GM21367 (cell line): ENCODE results near the gene GPATCH4.
"Not testable (repeated sequence)": the region's sequence is repeated elsewhere in the genome, so short reads cannot be mapped to it uniquely, and the experiment has no call there.

Experiments used
- ATAC-seq: cut with Tn5 transposase; IDR thresholded peaks from one replicate; pipeline ENCODE4 v1.9.1; 2021; ENCODE audit not compliant: unreplicated experiment

The GPATCH4 gene

GRCh38 chr1:156581661-156582387, 19.5 kb downstream of the GPATCH4 start:
- no peak for ATAC-seq

DNA sequence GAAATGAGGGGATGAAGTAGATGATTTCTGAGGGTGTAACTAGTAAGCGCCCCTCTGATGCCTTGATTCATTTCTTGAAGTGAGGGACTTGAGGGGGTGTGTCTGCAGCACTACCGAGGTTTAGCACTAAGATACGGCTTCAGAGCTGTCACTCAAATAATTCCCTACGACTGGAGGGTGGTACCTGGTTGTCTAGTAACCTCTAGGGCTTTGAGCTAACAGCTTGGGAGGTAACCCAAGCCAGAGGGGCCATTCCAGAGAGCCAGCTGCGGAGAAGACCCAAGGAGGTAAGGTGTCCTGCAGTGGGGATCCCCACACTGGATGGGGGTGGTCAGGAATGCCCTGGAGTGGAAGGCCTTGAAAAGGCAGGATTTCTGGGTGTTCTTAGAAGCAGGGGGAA, 21.8 kb downstream of the GPATCH4 start, which contains the start of gene TTC24:
TSS of gene TTC24 (plus strand) at position 252 of the 400 bp plus-strand sequence. CDS start 1,642 bp downstream, outside the sequence.
- no peak for ATAC-seq

- ATAC-seq = no peak
Measured at GRCh38 chr1:156578055-156578454, 23.2 kb downstream of the GPATCH4 start.

DNA sequence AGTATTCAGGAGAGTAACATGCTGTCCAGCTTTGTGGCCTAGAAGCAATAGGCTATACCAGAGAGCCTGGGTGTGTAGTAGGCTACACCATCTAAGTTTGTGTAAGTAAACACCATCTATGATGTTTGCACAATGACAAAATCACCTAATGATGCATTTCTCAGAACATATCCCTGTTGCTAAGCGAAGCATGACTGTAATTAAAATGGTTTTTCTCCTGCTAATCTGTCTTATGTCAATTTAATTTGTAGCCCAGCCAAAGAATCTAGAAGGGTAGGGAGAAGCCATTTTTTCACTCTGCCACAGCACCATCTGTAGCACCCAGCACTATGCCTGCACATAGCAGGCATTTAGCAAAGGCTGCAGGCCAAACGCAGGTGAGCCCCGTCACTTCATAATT, 23.7 kb downstream of the GPATCH4 start:
- ATAC-seq = no peak

DNA sequence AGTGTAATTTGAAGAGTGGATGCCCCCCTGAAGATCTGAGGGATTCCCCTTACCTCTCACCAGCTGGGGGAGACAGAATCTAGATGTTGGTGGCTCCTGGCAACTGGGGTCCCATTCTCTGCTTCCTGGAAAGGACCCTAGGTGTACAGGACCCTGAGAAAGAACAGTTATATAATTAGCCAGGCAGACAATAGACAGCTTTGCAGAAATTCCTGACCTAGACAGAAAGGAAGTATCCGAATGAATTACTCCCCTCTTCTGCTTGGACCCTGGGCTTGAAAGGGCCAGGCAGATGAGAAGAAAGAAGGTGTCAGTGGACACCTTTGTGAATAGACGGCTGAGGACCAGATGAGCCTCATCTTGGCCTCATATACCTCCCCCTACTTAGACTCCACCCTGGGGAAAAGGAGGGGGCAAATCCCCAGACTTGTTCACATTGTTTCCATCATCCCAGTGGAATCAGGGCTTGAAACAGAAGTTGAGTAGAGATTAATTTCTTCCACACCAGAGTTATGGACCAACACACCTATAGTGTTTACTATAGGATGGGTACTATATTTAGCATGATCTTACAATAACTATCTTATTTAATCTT, 27.1 kb downstream of the GPATCH4 start:
- ATAC-seq = no peak

DNA sequence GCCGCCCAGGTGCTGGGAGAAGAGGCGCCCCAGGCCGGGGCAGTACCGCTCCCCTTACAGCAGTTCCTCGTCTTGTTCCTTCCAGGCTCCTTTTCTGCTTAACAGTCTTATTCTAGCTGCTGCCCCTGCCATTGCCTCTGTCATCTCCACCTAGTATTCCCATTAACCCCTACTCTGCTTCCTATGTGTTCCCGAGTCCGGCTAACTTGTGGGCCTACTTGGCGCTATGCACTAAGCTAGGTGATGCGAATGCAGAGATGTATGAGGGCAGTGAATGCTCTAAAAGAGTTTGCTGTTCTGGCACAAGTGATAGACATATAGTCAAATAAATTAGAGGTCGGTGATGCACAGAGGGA, 28.6 kb downstream of the GPATCH4 start:
- no peak for ATAC-seq

DNA sequence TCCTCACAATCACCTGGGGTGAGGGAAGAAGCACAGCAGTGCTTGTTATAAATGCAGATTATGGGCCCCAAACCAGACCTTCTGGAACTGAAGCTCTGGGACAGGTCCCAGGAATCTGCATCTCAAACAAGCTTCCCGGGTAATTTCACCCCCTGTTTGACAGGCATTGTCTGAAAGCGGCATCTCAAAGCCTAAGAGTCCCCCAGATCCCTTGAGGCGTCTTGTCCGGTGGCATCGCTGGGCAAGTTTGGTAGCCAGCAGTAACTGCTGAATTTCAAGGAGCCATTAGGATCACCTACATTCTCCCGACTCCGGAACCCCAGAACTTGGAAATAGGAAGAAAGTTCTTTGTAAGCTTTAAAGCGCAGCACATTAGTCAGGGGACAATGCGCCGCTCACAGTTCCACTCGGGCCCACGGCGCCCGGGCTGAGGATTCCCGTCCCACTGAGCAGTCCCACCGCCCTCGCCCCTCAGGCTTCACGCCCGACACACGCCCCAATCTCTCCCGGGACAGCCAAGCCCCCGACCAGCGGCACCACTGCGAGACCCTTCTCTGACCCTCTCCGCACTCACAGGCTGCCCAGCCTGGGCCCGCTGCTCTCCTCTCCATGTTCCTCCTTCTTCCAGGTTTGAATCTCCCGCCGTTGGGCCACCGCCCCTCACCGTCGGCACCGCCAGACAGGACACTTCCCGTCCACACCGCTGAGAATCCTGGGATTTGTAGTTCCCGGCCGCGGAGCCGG, 29.2 kb downstream of the GPATCH4 start, which contains the start of gene IQGAP3:
TSS of gene IQGAP3 (minus strand) at position 647 of the 744 bp plus-strand sequence. CDS start at position 611, 36 bp downstream.
- peak; percentile 68 for ATAC-seq

DNA sequence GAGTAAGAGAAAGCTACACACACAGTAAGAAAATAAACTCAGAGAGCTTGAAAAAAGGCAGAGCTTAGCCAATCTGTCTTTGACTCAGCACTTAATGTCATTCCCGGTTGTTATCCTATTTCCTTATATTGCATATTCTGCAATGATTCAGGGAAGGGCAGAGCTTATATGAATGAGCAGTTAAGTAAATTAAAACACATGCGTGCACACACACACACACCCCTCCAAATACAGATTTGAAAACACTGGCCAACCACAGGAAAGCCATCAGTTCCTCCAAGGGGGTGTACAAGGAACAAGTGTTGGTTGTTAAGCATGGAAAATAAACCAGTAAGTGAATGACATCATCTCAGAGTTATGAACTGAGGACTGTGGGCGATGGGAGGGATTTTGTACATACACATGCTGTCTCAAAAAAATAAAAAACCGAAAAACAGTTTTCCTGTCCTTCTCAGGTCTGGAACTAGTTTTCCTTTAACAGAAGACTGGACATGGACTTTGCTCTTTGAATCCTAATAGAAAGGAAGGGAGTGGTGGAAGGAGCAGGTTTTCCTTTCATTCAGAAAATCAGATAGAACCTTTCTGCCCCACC, 29.9 kb downstream of the GPATCH4 start:
- ATAC-seq = no peak

GRCh38 chr1:156566436-156566835, 34.8 kb downstream of the GPATCH4 start:
- no peak for ATAC-seq

- ATAC-seq = no peak
Measured at GRCh38 chr1:156565519-156565918, 35.8 kb downstream of the GPATCH4 start.

- no peak for ATAC-seq
Measured at GRCh38 chr1:156560585-156561163, 40.6 kb downstream of the GPATCH4 start.

- ATAC-seq = no peak
Measured at GRCh38 chr1:156559797-156560385, 41.4 kb downstream of the GPATCH4 start.

GRCh38 chr1:156559086-156559796, 42.0 kb downstream of the GPATCH4 start:
- no peak for ATAC-seq

DNA sequence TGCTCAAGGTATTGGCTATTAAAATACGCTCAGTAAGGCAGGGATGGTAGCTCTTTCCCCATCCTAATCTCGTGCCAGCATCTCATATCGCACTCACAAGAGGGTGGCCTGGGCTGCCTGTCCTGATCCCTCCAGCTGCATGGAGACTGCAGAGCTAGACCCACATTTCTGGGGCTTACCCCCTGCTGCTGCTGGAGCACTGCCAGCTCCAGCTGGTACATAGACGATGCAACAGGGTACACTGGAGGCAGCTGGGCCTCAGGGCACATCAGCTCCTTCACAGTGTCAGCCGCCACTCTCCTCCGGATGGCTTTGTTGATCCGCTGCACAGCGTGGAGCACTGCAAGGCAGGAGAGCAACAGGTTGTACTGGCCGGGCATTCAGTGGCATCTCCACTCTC, 44.9 kb downstream of the GPATCH4 start:
- no peak for ATAC-seq

- no peak for ATAC-seq
Measured at GRCh38 chr1:156555715-156556114, 45.6 kb downstream of the GPATCH4 start.

DNA sequence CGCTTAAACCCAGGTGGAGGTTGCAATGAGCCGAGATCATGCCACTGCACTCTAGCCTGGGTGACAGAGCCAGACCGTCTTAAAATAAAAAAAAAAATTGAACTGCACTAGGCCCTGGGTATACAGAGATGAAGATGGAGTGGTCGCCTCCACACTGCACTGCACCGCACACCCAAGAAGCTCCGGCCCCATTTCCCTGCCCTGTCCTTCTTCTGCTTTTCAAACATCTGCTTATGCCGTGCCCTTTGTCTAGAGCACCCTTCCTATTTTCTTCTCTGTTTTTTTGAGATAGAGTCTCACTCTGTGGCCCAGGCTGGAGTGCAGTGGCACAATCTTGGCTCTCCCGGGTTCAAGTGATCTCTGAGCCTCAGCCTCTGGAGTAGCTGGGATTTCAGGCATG, 46.3 kb downstream of the GPATCH4 start:
- no peak for ATAC-seq

DNA sequence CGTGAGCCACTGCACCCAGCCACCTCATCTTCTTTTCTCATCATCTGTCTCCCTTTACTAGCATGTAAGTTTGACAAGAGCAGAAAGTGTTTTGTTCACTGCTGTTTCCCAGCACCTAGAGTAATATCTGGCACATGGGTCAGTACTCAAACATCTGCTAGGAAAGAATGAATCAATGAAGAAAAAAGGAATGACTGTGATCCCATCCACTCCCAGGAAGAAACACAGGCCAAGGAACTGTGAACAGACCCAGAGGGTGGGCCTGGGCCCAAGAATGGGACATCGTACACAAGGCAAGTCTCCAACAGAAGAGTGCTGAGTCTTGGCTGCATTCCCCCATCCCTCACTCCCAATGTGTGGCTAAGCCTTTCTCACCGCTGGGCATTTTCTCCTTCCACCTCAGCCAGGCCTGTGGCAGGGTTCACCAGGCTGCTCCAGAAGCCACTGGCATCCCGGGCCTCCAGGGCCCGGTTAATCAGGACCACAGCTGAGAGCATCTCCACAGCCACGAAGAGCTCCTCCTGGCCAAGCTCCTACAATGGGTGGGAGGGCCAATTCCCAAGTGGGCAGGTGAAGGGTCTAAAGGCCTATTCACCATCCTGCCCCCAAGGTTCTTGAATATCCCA, 47.3 kb downstream of the GPATCH4 start:
- no peak for ATAC-seq

DNA sequence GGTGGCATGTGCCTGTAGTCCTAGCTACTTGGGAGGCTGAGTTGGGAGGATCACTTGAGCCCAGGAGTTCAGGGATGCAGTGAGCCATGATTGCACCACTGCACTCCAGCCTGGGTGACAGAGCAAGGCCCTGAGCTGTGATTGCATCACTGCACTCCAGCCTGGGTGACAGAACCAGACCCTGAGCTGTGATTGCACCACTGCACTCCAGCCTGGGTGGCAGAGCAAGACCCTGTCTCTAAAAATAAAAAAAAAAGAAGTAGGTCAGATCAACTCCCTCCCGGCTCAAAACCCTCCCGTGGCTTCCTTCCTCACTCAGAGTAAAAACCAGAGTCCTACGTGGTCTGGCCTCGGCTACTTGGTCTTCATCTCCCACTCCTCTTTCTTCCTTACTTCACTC, 48.3 kb downstream of the GPATCH4 start:
- ATAC-seq = not testable (repeated sequence)

DNA sequence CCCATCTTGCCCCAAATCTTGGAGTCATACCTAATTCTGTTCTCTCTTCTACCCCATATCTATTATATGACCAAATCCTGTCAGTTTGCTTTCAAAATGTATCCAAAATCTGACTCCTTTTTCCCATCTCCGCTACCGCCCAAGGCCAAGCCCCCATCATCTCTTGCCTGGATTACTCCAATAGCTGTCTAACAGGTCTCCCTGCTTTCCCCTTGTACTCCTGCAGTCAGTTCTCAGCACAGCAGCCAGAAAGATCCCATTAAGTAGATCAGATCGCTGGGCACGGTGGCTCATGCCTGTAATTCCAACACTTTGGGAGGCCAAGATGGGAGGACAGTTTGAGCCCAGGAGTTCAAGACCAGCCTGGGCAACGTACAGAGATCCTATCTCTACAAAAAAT, 48.8 kb downstream of the GPATCH4 start:
- ATAC-seq = no peak

GRCh38 chr1:156551869-156552268, 49.4 kb downstream of the GPATCH4 start:
- ATAC-seq = no peak
